ENCODE data around the gene EXOC4.

The EXOC4 gene

GRCh38 chr7:133619491-133619890 is 366.6 kb downstream of the EXOC4 start:
- ChIA-PET POLR2A (ENCODE audit: low non-redundant PET) (no interaction called here), CTCF (no interaction called here)
- DNase-seq (ENCODE audit: low spot score): no peak
- no peak overlapping the region for H3K27ac ChIP-seq
- TF ChIP-seq CTCF (conservative IDR thresholded peaks at IDR 0.05; ENCODE audit: low read depth): no peak

DNA sequence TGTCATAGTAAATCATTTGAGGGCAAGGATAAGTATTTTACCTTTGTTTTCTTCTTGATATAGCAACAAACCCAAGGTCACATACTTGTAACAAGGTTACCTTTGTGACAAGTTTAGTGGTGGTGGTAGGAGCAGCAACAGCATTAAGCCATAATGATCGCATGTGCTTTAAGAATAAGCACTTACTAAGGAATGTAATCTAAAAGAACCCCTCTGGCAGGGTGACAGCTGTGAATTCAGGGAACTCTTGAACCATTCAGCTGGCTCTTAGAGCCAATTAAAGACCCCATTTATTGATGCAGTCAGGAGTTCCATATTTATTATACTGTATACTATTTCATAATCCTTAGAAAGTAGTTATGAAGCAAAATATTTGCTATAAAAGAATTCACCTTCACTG is 370.8 kb downstream of the EXOC4 start:
- ChIA-PET CTCF (no interaction called here), POLR2A (ENCODE audit: low non-redundant PET) (no interaction called here)
- no peak for DNase-seq (ENCODE audit: low spot score)
- no peak for TF ChIP-seq CTCF (conservative IDR thresholded peaks at IDR 0.05; ENCODE audit: low read depth)
- H3K27ac ChIP-seq: no peak overlapping the region

DNA sequence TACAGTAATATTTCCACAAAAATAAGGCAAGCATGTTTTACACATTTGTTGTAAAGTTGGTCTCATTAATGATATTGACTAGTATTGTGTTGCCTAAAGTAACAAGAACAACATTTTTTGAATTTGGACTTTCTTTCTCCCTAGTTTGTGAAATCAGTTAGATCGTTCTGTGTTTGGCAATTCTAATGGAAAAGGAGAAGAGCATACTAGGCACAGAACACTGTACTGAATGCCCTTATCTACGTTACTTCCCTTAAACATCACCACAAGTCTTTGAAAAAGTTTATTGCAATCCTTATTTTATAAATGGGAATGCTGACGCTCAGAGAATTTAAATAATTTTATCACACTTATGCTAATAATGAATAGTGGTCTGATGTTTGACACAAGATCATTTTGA is 372.2 kb downstream of the EXOC4 start:
- POLR2A ChIA-PET (ENCODE audit: low non-redundant PET): no interaction called here
- TF ChIP-seq CTCF (conservative IDR thresholded peaks at IDR 0.05; ENCODE audit: low read depth): no peak
- CTCF ChIA-PET: no interaction called here
- DNase-seq (ENCODE audit: low spot score): no peak
- no peak overlapping the region for H3K27ac ChIP-seq

DNA sequence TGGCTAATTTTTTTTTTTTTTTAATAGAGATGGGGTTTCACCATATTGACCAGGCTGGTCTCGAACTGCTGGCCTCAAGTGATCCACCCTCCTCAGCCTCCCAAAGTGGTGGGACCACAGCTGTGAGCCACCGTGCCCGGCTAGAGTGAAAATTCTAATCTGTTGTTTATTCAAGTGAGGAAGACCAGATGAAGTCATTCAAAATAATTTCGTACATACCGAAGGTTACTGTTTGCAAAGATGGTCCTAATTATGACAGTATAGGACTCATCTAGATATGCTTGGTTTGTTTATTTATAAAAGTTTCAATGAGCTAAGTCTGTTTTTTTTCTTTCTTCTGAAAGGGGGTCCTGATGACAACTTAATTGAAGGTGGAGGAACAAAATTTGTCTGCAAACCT is 376.8 kb downstream of the EXOC4 start:
- ChIA-PET POLR2A (ENCODE audit: low non-redundant PET) (no interaction called here), CTCF (interaction anchor here (0.6 kb wide), 1 partner anchor 741 kb away, joined by 4 read pairs; no protein-coding TSS in a partner anchor)
- no peak for TF ChIP-seq CTCF (conservative IDR thresholded peaks at IDR 0.05; ENCODE audit: low read depth)
- no peak overlapping the region for H3K27ac ChIP-seq
- no peak for DNase-seq (ENCODE audit: low spot score)

- TF ChIP-seq CTCF (conservative IDR thresholded peaks at IDR 0.05; ENCODE audit: low read depth): no peak
- DNase-seq (ENCODE audit: low spot score): peak; percentile 88
- peak overlapping the region; percentile 82 for H3K27ac ChIP-seq
- ChIA-PET CTCF (no interaction called here), POLR2A (ENCODE audit: low non-redundant PET) (no interaction called here)
These were observed 380.2 kb downstream of the EXOC4 start for GRCh38 chr7:133633055-133633454.

- TF ChIP-seq CTCF (conservative IDR thresholded peaks at IDR 0.05; ENCODE audit: low read depth): no peak
- DNase-seq (ENCODE audit: low spot score): no peak
- H3K27ac ChIP-seq: no peak overlapping the region
- ChIA-PET POLR2A (ENCODE audit: low non-redundant PET) (no interaction called here), CTCF (interaction anchor here (0.7 kb wide), 1 partner anchor 950 kb away, joined by 3 read pairs; no protein-coding TSS in a partner anchor)
These were observed 382.7 kb downstream of the EXOC4 start for GRCh38 chr7:133635541-133635940.

- ChIA-PET POLR2A (ENCODE audit: low non-redundant PET) (no interaction called here), CTCF (no interaction called here)
- no peak for TF ChIP-seq CTCF (conservative IDR thresholded peaks at IDR 0.05; ENCODE audit: low read depth)
- DNase-seq (ENCODE audit: low spot score): no peak
- H3K27ac ChIP-seq: no peak overlapping the region
These were observed 386.0 kb downstream of the EXOC4 start for GRCh38 chr7:133638857-133639256.

All from RWPE1 (cell line).